Measurements from ENCODE around the gene PANX3.

DNA sequence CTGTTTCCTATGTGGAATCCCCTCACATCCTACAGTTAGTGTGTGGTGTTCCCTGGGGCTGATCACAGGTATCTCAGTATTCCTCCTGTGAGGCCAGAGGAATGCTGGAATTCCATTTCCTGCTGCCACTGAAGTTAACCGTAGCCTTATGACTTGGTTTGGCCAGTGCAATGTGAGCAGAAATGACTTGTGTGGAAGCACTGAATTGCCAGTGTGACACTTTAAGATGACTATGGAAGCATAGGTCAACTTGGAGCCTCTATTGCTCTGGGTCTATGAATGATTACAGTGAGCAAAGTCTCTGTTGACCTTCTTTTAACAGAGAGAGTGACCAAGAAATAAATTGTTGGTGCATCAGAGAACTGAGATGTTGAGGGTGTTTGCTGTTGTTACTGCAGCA, 28.0 kb downstream of the PANX3 start:
- TF ChIP-seq, protein P1, sequence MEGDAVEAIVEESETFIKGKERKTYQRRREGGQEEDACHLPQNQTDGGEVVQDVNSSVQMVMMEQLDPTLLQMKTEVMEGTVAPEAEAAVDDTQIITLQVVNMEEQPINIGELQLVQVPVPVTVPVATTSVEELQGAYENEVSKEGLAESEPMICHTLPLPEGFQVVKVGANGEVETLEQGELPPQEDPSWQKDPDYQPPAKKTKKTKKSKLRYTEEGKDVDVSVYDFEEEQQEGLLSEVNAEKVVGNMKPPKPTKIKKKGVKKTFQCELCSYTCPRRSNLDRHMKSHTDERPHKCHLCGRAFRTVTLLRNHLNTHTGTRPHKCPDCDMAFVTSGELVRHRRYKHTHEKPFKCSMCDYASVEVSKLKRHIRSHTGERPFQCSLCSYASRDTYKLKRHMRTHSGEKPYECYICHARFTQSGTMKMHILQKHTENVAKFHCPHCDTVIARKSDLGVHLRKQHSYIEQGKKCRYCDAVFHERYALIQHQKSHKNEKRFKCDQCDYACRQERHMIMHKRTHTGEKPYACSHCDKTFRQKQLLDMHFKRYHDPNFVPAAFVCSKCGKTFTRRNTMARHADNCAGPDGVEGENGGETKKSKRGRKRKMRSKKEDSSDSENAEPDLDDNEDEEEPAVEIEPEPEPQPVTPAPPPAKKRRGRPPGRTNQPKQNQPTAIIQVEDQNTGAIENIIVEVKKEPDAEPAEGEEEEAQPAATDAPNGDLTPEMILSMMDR (IDR thresholded peaks at IDR 0.05), result no peak
- TF ChIP-seq POLR2A (IDR thresholded peaks at IDR 0.05), result no peak
- no peak for TF ChIP-seq POLR2AphosphoS5 (IDR thresholded peaks at IDR 0.05)

All from gastroesophageal sphincter (tissue), 3 donors.